ENCODE data around the gene ZMYND10. TPM values are rescaled to one million over a fixed set of nuclear protein-coding genes. Genes with fewer than 3 reads are reported as not detected.
A peak's percentile ranks its signal among the peaks of the same experiment; 100 is the strongest.

The ZMYND10 gene
- total and polyA plus RNA-seq, 8 donors = 0.35 to 8.3 (median 1.3) TPM

DNA sequence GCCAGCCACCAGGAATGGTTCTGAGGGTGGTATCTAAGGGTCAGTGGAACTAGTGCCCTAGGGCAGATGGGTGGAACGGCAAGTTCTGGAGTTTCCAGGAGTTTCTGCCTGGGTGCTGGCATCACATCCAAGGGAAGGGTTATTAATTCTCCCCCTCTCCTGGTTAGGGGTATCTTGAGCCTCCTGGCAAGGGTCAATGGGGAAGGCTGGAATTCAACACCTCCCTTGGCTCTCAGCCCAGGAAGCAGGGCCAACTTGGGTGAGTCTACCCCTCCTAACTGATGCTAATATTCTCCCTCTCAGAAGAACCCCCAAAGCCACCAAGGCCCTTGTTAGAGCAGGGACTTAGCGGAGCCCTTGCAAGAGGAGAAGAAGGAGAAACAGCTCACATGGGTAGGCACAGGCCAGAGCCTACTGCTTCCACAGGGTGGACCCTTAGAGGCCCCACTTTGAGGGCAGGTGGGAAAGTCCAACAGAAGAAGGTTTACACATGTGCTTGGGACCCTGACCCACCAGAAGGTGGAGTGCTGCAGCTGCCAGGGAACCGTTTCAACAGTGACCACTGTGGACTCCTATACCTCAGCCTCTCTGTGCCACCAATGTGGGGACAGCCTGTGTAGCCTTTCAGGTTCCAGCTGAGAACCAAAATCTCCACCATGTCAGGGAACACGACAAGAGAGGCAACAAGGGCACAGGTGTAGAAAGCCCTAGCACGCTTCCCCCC, 10.5 kb upstream of the ZMYND10 start:
- 49 to 50% methylated on average over 5 of the region's 5 CpGs for WGBS, 2 donors
- Histone ChIP-seq H3K27me3 (no peaks in the 10 kb centered on the region), H3K9me3 (no peaks in the 10 kb centered on the region), H3K27ac (no peak overlapping the region), H3K4me3 (peak overlapping the region in 1 of 4 donors; percentile 86), H3K36me3 (peaks cover 3 to 24% (median 8%) of the 10 kb centered on the region in 3 donors), H3K4me1 (peaks cover 14 to 53% (median 29%) of the 10 kb centered on the region in 3 donors)
- intact Hi-C loops (cut with DNase I) = no loop called here
- DNase-seq (peak in 1 of 6 donors; percentile 46), FAIRE-seq (no peak), ATAC-seq (no peak)
- no peak for TF ChIP-seq CTCF (IDR thresholded peaks at IDR 0.05)

DNA sequence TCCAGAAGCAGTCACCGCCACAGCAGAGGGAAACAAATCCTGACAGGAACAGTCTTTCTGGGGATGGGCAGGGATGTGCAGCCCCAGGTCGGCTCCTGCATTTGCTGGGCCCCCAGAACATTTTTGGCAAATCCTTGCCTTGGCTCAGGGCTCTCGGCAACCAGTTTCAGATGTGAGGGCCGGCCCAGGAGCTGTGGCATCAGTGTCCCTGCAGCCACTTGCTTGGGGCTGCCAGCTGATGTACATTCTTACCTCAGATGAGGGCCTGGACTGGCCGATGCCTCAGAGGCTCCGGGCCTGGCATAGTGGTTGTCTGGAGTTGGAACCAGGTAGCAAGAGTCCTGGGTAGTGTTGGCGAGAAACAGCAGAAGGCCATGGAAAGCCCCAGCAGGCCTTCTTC, 9.3 kb upstream of the ZMYND10 start:
- ATAC-seq (no peak), DNase-seq (no peak), FAIRE-seq (no peak)
- Histone ChIP-seq H3K36me3 (peaks cover 3 to 24% (median 8%) of the 10 kb centered on the region in 3 donors), H3K9me3 (no peaks in the 10 kb centered on the region), H3K27ac (no peak overlapping the region), H3K4me3 (no peak overlapping the region), H3K4me1 (peaks cover 14 to 53% (median 29%) of the 10 kb centered on the region in 3 donors), H3K27me3 (no peaks in the 10 kb centered on the region)
- WGBS, 2 donors = 79 to 89% methylated on average over 7 of the region's 7 CpGs
- intact Hi-C loops (cut with DNase I) = no loop called here
- TF ChIP-seq CTCF (IDR thresholded peaks at IDR 0.05) = no peak

GRCh38 chr3:50354186-50354764, 8.7 kb upstream of the ZMYND10 start:
- Histone ChIP-seq H3K27ac (no peak overlapping the region), H3K4me1 (peaks cover 14 to 59% (median 35%) of the 10 kb centered on the region in 3 donors), H3K27me3 (no peaks in the 10 kb centered on the region), H3K36me3 (peaks cover 3 to 24% (median 8%) of the 10 kb centered on the region in 3 donors), H3K9me3 (no peaks in the 10 kb centered on the region), H3K4me3 (no peak overlapping the region)
- ATAC-seq (no peak), FAIRE-seq (no peak), DNase-seq (no peak)
- 69 to 79% methylated on average over 5 of the region's 5 CpGs for WGBS, 2 donors
- no peak for TF ChIP-seq CTCF (IDR thresholded peaks at IDR 0.05)
- intact Hi-C loops (cut with DNase I) = no loop called here

DNA sequence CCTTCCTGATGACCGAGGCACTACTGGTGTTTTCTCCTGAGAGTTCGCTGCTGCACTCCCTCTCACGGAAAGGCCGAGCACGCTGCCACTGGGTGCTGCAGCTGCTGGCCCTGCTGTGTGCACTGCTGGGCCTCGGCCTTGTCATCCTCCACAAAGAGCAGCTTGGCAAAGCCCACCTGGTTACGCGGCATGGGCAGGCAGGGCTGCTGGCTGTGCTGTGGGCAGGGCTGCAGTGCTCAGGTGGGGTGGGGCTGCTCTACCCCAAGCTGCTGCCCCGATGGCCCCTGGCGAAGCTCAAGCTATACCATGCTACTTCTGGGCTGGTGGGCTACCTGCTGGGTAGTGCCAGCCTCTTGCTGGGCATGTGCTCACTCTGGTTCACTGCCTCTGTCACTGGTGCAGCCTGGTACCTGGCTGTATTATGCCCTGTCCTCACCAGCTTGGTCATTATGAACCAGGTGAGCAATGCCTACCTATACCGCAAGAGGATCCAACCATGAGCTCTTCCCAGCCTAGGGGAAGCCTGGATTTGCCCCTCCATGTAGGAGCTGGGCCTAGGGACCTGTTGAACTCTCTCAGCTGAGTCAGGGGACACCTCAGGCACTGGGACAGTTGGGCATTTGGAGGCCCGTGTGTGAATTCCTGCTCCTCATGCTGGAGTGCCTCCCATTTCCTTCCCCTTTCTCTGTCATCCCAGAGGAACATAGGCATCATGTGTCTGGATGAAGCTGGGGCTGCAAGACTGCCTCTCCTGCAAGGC, 7.9 kb upstream of the ZMYND10 start:
- Histone ChIP-seq H3K4me1 (peaks cover 14 to 62% (median 36%) of the 10 kb centered on the region in 3 donors), H3K27me3 (no peaks in the 10 kb centered on the region), H3K4me3 (no peak overlapping the region), H3K36me3 (peaks cover 3 to 24% (median 8%) of the 10 kb centered on the region in 3 donors), H3K9me3 (no peaks in the 10 kb centered on the region), H3K27ac (peak overlapping the region in 2 of 4 donors; percentile 10 to 50)
- no peak for TF ChIP-seq CTCF (IDR thresholded peaks at IDR 0.05)
- DNase-seq = peak in 1 of 6 donors; percentile 69
- no peak for FAIRE-seq
- 76 to 79% methylated on average over 11 to 12 of the region's 12 CpGs for WGBS, 2 donors
- ATAC-seq = no peak
- intact Hi-C loops (cut with DNase I) = no loop called here

Measured in pancreas (tissue), 10 donors.